HG03139 (cell line): ENCODE data around the gene NWD2.

ENCODE experiments used
- ATAC-seq: cut with Tn5 transposase; IDR thresholded peaks from one replicate; pipeline ENCODE4 v1.9.1; 2021; ENCODE audit not compliant: unreplicated experiment

The NWD2 gene

GRCh38 chr4:37464373-37465128, 220.0 kb downstream of the NWD2 start:
- ATAC-seq, result no peak

DNA sequence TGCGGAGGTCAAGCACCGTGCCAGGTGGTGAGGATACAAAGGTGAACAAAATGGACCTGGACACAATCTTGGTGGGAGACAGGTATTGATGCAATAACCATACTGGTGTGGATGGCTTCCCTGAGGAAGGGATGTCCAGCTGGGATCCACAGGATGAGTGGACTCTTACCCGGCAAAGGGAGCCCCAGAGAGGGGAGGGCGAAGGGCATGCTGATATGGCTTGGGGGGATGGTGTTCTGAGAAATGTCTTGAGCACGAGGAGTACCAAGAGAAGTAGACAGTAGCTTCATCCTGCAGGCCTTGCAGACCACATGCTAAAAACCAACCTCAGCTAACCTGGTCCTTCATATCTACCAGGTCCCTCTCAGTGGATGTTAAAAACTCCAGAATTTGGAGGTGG, 220.8 kb downstream of the NWD2 start:
- ATAC-seq, result no peak

GRCh38 chr4:37465845-37466244, 221.3 kb downstream of the NWD2 start:
- ATAC-seq, result no peak

DNA sequence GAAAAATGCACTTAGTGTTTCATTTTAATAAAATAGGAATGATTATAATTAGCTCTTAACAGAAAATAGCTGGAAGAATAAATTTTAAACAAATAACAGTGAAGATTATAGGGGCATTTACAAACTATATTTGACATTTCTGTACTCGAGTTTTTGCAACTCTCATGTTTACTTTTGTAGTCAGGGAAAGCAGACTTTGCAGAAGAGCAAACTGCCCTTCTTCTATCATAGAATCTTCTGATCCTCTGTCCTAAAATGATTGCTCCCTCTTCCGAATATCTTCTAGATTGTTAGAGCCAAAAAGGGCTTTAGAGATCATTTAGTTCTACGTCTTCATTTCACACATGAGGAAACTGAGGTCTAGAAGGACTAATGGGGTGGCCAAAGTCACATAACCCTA, 222.7 kb downstream of the NWD2 start:
- ATAC-seq, result no peak

DNA sequence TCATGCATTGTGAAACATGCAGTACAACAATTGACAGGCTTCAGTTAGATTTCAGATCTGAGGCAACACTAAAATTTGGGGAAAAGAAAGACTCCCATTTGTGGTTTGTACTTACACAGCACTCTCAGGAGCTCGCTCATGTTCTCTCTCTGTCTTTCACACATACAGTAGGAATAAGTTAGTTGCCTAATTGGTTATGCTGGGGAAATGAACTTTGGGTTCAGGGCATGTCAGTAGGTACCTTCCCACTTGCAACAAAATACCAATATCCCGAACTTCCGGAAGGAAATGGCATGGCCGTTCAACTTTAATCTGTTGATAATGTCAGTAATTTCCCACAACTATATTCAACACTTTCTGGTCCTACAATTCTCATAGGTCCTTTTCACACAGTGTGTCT, 223.3 kb downstream of the NWD2 start:
- no peak for ATAC-seq

DNA sequence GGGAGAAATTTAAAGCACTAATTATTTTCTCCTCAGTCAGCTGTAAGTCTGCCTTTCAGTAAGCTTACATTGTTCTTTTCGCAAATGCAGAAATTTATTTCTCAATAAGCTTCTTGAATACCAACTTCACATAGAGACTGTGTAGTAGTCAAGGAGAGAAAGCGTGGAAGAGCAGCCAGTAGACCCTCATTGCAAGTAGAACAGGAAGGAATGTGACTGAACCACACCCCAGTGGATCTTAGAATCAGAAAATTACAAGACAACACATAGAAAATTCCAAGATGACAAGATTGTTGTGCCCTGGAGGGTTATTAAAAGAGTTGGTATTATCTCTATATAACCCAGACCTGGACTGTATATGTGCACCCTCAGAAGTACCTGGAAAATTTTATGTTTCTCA, 224.7 kb downstream of the NWD2 start:
- ATAC-seq, result no peak

DNA sequence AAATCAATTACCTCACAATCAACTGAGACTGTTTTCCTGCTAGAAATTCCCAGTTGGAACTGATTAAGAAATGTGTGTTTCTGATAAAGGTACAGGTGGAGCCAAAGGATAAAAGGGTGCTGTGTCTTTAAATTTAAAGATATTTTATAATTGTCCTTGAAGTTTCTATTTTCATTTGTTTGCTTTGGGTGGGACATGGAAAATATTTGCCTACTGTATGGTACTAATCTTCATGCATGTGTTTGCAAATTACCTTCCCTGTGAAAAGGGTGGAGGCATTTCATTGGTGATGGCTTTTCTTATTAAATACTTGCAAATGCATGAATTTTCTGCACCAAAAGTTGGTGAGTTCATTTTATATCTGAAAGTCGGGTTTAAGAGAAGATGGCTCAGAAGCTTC, 225.7 kb downstream of the NWD2 start:
- ATAC-seq, result no peak

GRCh38 chr4:37471093-37471492, 226.6 kb downstream of the NWD2 start:
- no peak for ATAC-seq

GRCh38 chr4:37471971-37472370, 227.4 kb downstream of the NWD2 start:
- no peak for ATAC-seq

DNA sequence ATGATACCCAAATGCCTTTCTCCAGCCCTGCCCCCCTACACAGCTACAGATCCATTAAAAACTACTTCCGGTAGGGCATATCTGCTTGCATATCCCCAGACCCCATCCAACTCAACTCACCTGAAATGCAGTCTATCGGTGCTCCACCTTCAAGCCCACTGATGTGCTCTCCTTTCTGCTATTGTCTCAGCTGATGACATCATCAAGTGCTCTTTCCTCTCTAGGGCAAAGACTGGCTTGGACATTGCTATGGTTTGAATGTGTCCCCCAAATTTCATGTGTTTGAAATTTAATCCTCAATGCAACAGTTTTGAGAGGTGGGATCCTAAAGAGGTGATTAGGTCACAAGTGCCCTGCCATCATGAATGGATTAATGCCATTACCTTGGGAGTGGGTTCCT, 229.3 kb downstream of the NWD2 start:
- ATAC-seq, result no peak

GRCh38 chr4:37475087-37475486, 230.5 kb downstream of the NWD2 start:
- ATAC-seq, result no peak

- no peak for ATAC-seq
These were observed 231.2 kb downstream of the NWD2 start for GRCh38 chr4:37475776-37476175.

DNA sequence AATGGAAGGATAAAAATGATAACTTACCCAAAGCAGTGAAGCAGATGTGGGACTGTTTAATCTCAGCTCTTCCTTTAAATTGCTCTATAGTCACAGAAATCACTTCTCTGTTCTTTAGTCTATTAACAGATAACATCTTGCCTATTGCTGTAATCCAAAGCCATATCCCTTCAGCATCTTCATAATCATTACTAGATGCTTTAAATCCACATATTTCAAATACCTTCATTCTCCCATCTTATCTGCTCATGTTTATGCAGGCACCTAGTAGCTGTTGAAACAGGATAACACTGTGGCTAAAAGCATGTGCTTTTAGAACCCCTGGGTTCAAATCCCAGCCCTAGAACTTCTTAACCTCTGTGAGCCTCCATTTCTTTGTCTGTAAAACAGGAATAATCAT, 231.7 kb downstream of the NWD2 start:
- ATAC-seq, result no peak

- no peak for ATAC-seq
These were observed 232.1 kb downstream of the NWD2 start for GRCh38 chr4:37476691-37477090.

DNA sequence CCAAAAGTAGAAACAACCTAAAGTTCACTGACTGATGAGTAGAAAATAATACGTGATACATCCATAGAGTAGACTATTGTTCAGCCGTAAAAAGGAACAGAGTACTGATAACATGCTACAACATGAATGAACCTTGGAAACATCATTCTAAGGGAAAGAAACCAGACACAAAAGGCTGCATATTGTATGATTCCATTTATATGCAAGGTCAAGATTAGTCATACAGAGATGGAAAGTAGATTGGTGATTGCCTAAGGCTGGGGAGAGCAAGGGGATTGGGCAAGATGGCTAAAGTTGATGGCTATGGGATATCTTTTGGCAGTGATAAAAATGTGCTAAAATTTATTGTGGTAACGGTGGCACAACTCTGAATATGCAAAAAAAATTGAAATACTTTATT, 232.6 kb downstream of the NWD2 start:
- no peak for ATAC-seq

DNA sequence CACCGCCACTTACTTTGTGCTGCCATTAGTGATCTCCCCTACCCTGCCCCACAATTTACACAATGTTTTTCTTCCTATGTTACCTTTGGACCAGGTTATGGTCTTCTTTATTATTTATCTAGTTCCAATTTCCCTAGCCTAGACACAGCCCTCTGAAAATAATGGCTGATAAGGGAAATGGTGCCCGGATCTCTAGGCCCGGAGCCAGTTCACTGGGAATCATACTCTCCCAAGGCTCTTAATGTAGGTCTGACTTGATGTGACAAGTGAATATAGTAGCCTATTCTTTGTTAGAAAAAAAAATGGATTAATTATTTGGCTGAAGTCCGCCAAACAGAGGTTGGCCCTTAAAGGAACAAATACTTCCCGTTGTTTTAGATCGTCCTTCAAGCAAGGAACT, 233.6 kb downstream of the NWD2 start:
- no peak for ATAC-seq

DNA sequence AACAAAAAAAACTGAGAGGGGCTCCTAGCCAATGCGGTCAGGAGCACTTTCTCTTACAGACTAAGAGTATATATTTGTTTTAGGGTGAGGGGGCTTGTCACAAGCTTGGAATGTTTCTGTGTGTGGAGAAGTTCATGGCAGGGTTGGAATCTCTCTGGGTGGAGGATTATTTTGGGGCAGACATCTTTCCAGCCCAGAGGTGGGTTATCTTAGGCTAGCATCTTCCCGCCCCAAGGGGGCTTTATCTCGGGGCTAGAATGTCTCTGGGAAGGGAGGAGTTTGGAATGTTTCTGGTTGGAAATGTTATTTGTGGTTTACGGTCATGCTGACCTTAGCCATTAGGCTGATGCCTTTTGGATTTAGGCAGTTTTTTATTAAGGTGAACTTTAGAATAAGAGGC, 236.0 kb downstream of the NWD2 start:
- no peak for ATAC-seq

DNA sequence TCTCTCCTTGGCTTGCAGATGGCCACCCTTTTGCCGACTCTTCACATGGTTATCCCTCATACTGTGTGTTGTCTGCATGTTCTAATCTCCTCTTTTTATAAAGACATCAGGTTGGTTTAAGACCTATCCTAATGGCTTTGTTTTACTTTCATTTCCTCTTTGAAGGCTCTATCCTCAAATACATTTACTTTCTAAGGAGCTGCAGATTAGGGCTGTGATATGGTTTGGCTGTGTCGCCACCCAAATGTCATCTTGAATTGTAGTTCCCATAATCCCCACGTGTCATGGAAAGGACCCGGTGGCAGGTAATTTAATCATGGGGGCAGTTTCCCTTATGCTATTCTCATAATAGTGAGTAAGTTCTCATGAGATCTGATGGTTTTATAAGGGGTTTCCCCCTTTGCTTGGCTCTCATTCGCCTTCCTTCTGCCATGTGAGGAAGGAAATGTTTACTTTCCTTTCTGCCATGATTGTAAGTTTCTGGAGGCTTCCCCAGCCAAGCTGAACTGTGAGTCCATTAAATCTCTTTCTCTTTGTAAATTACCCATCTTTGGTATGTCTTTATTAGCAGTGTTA, 237.1 kb downstream of the NWD2 start:
- ATAC-seq, result no peak

DNA sequence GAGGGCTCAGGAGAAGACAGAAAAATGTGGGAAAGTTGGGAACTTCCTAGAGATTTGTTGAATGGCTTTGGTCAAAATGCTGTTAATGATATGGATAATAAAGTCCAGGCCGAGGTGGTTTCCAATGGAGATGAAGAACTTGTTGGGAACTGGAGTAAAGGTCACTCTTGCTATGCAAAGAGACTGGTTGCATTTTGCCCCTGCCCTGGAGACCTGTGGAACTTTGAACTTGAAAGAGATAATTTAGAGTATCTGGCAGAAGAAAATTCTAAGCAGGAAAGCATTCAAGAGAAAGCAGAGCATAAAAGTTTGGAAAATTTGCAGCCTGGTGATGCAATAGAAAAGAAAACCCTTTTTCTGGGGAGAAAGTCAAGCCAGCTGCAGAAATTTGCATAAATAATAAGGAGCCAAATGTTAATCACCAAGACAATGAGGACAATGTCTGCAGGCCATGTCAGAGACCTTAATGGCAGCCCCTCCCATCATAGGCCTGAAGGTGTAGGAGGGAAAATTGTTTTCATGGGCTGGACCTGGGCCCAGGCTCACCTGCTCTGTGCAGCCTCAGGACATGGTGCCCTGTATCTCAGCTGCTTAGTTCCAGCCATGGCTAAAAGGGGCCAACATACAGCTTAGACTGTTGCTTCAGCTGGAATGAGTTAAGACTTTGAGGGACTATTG, 237.8 kb downstream of the NWD2 start:
- ATAC-seq, result no peak

DNA sequence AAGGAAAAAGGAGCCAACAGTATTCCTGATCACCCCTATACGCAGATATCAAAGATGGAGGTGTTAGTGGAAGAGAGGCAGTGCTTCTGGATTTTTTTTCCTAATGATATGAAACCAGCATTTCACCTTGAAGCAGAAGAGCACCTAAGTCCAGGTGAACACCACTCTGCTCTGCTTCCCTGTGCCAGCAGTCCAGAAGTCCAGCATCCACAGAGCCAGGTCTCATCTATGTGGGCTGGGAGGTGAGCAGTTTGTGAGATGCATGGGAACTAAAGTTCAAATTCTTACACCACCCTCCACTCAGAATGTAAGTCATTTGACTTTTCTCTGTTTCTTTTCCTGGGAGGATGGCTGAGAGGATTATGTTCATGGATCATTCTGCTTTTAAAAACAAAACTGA, 239.1 kb downstream of the NWD2 start:
- no peak for ATAC-seq

- ATAC-seq, result no peak
These were observed 241.6 kb downstream of the NWD2 start for GRCh38 chr4:37486166-37486565.

DNA sequence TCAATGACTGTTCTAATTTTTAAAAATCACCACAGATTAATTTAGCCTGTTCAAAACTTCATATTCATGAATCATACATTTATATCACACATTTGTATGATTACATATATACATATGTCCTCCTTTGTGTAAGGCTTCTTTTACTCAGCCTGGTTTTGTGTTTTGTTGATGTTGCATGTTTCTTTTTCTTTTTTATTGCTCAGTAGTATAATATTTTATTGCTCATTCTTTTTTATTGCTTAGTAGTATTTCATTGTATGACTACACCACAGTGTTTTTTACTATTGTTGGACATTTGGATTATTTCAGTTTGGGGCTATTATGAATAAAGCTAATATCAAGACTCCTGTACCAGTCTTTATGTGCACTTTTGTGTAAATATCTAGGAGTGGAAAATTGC, 243.1 kb downstream of the NWD2 start:
- ATAC-seq, result no peak
